A204.1 (cell line): Measurements from ENCODE around the gene RPL5.

Source experiments
- FAIRE-seq: peaks from 2 replicates; lab custom pipeline; 2012; peaks lifted over from hg19 to GRCh38; lab: Jason Lieb, UNC

Gene RPL5

DNA sequence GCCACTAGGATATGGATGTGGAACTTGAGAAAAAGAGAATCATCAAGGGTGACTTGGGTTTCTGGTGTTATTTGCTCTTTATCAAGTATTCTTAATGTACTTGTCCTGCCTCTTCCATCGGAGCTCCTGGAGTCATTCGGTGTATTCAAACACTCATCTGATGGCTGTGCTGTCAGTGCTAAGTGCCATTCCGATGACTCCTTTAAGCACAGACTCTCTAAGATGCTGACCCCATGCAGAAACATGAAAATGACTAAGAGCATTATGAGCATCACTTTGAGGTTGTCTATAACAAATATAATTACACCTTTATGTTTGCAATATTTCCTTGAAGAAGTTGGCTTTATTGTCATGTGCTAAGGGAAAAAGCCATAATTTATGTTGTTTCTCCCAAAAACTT is 11.3 kb upstream of the RPL5 start:
- no peak for FAIRE-seq

DNA sequence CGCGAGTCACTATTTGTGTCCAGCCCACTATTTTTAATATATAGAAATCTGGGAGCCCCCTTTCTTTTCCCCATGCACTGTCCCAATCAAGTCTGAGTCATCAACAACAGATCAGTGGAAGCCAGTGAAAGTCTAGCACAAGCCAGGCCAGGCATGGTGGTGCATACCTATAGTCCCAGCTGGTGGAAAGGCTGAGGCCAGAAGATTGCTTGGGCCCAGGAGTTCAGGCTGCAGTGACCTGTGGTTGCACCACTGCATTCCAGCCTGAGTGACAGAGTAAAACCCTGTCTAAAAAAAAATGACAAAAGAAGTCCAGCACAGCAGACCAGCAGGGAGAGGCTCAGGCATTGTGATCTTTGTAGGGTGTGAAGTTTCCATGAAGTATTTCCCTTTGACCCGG is 9.0 kb upstream of the RPL5 start:
- no peak for FAIRE-seq

DNA sequence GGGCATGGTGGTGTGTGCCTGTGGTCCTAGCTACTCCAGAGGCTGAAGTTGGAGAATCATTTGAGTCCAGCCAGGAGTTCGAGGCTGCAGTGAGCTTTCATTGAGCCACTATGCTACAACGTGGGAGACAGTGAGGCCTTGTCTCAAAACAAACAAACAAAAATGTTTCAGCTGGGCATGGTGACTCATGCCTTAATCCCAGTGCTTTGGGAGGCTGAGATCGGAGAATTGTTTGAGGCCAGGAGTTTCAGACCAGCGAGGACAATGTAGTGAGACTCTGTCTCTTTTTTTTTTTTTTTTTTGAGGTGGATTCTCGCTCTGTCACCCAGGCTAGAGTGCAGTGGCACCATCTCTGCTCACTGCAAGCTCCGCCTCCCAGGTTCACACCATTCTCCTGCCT is 5.0 kb upstream of the RPL5 start:
- FAIRE-seq = no peak

DNA sequence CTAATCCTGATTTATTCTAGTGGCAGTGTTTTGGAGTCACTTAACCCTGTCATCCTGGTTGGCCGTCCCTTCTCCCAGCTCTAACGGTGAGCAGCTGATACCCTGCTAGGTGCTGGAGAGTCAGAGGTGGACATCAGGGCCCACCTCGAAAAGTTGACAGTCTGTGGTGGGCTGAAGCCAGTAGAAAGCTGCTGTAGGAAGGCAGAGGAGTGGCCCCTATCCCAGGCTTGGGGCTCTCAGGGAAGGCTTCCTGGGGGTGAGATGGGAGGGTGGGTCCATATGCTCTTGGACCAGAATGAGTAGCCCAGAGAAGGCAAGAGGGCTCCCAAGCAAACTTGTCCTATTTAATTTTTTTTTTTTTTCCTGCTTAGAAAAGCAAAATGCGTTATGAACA is 475 bp upstream of the RPL5 start:
- no peak for FAIRE-seq

DNA sequence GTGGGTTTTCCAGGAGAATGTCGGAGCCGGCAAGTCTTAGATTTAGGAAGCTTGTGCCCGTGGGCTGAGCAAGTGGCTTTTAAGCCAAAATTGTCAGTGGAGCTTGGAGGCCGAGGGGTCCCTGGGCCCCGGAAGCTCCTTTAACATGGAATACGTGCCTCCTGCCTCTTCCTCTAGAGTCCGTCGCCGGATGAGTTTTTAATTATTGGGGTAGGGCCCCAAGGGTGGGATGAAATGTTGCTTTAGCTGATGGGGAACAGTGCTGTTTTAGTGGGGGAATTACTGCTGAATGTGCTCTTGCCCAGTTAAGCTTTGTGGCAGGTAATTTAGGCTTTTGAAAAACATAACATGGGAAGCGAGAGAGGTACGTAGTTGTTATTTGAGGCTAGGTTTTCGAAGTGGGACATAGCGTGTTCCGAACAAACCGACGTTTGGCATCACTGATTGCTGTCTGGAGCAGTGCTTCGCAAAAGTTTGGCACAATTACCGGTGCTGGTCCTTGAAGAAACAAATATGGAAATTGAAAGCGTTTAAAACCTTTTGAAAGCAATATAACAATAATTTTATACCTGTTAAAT is 786 bp downstream of the RPL5 start:
- no peak for FAIRE-seq

DNA sequence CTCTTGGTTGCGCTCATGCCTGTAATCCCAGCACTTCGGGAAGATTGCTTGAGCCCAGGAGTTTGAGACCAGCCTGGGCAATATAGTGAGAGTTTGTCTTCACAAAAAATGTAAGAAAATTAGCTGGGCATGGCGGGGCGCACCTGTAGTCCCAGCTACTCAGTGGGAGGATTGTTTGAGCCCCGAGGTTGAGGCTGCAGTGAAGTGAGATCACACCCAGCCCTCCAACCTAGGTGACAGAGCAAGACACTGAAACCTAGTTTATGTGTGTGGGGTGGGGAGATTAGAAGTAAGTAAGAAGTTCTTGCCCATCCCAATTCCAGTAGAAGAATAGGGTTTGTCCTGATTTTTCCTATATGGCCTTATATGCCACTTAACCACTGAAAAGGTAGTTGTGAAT is 2.0 kb downstream of the RPL5 start:
- no peak for FAIRE-seq

DNA sequence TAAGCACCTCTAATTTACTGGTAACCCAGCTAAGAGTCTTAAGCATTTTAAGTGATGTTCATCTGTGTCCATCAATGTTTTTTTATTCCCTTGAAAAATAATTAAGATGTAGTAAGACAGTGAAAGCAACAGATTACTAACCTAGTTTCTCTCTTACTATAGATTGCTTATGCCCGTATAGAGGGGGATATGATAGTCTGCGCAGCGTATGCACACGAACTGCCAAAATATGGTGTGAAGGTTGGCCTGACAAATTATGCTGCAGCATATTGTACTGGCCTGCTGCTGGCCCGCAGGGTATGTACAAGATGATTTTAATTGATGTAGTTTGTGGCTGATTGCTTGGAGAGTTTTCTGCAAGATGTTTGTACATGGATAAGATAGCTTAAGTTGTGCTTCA is 2.8 kb downstream of the RPL5 start:
- FAIRE-seq = no peak

DNA sequence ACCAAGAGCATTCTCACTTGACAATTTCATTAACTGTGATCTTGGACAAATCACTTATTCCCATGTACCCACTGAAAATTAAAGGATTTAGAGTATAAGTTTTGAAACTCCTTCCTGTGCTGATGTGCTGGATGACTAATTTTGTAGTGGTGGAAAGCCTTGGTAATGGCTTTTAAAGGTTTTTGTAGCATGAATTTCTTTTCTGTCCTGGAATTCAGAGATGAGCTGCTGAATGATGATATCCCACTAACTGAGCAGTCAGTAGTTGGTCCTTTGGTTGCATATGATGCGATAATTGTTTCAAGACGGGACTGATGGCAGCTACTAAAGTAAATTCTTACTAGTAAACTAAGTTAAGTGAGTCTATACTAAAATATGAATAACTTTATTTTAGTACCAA is 5.2 kb downstream of the RPL5 start:
- FAIRE-seq = no peak

DNA sequence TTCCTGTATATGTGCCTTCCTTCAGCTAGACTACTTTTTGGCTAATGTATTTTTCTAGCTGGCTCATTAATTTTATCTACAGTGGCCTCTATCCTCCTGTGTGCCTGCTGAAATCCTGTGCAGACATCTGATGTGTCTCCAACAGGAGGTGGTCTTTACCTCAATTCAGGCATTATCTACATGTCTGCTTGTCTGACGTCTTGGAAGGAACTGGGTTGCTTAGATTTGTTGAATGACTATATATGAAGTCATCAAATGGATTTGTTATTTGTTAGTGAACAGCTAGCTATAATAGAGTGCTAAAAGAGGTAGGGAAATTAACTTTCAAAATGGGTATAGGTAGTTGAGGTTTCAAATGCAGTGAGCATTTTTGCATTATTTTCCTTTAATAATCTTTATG is 6.7 kb downstream of the RPL5 start:
- no peak for FAIRE-seq

DNA sequence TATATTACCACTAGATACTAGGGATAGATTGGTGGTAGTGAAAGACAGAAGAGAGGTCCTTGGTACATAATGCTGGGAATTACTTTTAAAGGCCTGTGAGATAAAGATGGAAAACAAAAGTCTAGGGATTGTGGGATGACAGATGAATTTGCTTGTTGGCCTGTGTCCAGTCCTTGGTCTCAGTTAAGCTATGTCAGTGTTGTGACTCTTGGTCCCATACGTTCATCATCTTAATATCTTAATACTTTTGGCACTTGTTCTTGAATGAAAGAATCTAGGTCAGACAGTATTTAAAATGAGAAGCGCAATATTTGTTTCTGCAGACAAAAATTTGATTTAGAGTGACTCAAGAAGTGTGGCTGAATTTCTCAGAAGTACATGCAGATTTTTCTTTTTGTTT is 7.6 kb downstream of the RPL5 start:
- no peak for FAIRE-seq

DNA sequence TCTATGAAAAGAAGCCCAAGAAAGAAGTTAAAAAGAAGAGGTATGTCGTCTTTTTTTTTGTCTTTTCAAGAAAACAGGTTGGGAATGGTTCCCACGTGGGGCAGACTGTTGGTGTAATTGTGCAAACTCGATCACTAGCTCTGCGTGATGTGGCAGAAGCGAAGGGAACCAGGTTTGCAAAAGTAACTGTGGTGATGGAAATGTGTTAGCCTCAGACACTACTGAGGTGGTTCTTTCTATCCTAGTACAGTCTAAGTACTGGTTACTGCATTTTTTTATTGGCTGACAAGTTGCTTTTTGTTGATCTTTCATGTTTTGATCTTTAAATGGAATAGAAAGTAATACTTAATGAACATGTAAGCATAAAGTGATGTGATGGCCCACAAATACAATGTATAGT is 8.8 kb downstream of the RPL5 start:
- no peak for FAIRE-seq

DNA sequence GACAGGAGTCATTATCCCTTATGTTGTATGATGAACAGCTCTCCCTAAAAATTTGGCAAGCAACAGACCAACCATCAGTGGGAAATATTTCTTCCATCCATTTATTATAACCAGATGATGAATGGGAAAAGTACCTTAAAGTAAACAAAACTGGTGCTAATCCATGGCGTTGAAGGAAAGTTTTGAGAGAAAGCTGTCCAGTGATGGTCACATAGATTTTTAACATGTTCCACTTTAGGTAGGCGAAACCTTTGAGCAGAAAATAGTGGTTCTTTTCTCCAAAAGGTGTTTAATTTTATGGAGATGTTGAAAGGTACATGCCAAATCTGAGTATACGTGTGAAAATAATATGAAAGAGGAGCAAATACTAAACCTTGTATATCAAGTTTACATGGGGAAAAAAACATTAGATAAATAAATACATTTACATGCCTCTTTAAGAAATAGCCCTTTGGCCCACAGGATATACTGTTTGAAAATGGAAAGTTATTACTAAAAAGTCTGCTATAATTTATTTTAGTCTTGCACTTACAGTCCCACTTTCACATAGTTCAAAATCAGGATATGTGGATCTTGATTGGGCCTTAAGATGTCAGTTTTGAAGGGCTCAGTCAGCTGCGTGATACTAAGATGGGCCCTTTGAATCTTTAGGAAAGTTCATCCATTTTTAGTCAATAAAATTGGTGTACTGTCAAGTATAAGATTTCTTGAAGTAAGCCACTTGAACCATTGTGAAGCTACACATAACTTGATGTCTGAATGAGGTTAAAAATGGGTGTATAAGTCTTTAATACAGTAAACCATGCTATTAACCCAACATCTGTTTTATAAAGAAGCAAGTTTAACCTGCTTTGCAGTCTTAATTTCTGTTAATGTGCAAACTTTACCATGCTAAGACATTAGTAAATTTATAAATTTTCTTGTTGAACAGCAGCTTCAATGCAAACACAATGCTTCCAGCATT is 10.5 kb downstream of the RPL5 start:
- FAIRE-seq = no peak

DNA sequence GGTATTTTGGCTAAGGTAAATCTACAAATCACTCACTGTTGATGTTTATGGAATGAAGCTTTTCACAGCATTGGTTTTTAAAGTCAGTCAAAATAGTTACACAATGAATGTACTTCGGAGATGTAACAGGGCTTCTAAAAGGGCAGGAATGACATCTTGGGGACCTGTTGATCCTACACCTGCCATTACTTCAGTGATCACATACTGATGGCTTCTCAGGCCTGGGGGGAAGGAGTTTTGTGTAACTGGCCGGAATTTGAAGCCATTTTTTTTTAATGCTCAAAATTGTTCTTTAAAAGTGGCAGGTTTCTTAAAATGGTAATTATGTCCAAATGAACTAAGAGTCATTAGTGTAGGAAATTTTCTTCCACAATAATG is 11.2 kb downstream of the RPL5 start:
- FAIRE-seq = no peak

DNA sequence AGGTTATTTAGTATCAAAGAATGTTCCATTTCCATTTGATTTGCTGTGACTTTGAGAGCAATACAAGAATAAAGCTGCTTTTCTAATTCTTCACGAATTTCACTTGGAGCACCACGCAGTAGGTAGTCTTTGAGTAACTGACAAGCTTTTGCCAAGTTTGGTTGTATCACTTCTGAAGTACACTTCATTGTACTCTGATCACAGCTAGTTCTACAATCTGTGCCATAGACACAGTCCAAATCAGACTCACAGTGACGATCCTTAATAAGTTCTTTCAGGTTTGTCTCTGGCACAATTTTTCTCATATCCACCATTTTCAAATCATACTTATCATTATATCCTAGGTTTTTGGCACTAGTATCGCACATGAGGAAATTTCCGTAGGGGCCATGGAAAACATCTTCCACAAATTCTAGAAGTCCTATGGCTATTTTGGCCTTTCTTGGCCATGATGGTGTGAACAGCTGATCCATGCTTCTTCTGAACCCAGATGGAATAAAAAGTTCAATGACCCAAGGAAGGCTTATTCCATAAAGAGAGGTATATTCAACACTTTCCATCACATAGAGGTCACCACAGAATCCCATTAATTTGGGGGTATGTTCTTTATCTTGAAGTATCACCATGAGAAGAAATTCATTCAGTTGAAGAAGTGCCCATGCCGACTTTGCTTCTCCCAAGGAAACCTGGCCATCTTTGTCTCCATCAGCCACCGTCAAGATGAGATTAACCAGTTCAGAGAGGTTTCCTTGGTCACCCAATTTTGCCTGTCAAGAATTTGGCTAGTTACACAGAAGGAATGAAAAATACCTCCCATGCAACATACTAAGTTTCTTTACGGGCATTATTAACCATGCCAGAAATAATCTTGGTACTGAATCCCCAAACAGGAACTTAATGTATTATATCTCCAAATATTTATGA is 11.9 kb downstream of the RPL5 start:
- FAIRE-seq = no peak

DNA sequence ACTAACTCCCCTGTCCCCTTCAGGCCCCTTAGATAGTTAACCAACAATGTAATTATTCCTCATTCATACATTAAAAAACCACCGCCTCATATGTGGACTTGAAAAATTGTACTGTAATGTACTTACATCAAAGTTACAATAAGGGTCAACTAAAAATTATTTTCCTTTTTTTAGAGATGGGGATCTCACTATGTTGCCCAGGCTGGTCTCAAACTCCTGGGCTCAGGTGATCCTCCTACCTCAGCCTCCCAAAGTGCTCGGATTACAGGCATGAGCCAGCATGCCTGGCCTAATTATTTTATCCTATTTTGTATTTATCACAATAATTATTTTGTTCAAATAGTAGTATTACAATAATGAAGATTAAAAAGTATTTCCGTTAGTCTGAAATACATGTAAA is 12.6 kb downstream of the RPL5 start:
- FAIRE-seq = no peak

DNA sequence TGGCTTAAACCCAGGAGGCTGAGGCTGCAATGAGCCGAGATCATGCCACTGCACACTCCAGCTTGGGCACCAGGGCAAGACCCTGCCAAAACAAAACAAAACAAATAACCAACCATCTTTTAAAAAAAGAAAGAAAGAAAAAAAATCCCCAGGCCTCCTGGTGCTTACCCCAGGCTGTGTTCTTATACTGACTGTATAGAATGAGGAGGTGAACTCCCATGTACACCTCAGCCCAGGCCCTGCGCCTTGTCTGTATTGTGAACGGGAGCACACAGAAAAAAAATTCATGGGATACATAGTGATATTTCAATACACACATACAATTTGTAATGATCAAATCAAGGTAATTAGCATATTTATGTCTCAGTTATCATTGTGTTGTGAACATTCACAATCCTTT is 14.1 kb downstream of the RPL5 start:
- FAIRE-seq = no peak

DNA sequence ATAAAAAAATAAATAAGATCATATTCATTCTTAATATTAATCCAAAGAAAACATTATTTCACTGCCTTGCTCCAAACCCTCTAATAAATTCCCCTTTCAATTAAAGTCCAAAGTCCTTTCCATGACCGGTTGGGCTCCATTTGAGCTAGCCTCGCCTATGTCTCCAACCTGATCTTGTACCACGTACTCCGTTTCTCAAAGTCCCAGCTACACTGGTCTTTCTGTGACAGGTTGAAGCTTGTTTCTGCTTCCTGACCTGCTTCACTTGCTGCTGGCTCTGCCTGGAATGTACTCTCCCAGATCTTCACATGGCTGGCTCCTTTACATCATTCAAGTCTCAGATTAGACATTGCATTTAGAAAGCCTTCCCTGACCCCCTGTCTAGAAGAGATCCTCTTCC is 16.4 kb downstream of the RPL5 start:
- no peak for FAIRE-seq

DNA sequence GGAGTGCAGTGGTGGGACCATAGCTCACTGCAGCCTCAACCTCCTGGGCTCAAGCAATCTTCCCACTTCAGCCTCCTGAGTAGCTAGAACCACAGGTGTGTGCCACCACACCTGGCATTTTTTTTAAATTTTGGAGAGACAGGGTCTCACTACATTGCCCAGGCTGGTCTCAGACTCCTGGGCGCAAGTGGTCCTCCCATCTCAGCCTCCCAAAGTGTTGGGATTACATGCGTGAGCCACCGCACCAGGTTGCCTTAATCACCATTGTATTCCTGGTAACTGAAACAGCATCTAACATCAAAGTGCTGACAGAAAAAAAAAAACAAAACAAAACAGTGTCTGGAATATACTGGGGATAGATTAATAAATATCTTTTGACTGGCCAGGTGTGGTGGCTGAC is 18.2 kb downstream of the RPL5 start:
- FAIRE-seq = no peak

DNA sequence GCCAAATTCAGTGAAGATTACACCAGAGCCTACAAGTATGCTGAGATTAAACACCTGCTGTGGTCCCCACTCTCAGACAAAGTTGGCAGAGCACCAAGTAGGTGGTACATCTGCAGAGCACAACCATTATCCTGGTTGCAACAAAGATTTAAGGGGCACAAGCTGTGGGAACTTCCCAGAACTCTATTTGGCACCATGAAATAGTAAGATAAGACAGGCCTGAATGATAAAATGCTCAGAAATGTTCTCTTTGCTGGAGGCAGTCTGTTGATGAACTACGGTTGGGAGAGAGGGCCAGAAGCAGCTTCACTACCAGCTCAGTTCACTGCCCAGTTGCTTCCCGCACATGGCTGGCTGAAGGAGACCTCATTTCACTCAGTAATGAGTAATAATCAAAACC is 19.9 kb downstream of the RPL5 start:
- no peak for FAIRE-seq

DNA sequence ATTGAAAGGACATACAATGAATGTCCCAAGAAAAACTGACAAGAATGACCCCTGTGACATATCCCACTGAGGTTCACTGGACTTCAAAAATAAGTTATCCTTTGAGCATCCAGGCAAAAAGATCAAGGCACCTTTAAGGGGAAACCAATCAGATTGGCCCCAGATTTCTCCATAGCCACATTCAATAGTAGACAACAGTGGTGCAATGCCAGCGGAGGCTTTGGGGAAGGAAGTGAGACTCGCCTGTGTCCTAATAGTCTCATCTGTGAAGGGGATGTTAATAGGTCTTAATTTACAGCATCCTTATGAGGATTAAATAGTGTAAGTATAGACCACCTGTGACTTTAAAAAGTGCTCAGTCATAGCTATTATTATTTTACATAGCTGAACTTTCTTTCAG is 21.5 kb downstream of the RPL5 start:
- FAIRE-seq = no peak

DNA sequence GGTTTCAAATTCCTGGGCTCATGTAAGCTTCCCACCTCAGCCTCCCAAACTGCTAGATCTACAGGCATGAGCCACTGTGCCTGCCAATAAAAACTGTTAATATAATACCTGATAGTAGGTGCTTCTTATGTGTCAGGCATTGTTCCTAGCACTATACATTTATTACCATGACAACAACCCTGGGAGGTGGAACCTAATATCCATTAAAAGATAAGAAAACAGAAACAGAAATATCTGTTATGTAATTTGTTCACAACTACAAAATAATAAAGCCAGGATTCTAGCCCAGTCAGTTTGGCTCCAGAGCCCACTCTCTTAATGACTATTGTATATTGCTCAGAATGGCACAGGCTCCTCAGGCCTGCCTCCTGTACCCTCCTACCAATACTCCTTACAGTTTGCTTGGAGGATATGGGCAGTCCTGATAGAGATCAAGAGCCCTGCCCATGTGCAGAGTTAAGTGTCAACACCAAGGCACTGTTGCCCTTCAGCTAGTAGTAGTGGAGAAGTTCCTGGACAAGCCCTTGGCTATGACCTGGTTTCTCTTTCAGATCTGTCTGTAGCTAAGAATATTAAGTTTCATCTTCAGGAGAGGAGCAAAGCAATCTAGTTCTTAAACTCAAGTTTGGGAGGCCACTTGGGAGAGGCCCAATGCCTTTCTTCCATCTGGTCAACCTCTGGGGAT is 22.4 kb downstream of the RPL5 start:
- no peak for FAIRE-seq

DNA sequence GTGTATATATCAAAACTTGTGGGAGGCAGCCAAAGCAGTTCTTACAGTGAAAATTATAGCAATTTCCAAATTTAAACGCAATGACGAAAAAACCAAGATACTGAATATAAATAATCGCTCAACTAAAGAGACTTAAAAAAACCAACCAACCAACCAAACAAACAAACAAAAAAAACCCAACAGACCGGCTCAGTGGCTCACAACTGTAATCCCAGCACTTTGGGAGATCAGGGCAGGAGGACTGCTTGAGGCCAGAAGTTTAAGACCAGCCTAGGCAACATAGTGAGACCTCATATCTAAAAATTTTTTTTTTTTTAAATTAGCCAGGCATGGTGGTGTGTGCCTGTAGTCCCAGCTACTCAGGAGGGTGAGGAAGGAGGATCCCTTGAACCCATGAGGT is 23.4 kb downstream of the RPL5 start:
- no peak for FAIRE-seq

DNA sequence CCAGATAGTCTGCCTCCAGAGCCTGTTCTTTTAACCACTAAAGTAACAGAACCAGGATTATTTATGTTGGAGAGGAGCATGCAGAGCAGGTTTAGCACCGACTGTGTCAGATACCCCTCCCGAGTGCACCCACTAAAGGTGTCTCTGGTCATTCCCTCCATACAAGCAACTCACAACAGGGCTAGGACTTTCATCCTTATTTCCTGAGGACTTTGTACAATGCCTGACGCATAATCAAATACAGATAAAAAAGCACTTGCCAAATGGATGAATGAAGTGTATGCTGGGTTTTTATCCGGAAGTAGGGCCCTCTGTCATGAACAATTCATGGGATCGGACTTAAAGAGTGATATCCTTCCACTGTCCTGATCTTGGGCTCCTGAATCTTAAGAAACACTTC is 26.0 kb downstream of the RPL5 start:
- no peak for FAIRE-seq
